PFSK-1 (cell line): ENCODE data around the gene VPS41.

Experiments
- FOXP2 ChIP-seq: optimal IDR thresholded peaks from 2 replicates; pipeline ENCODE3; 2011; ENCODE audit warnings: borderline replicate concordance, control low read depth, inconsistent platforms; ENCODE audit not compliant: insufficient read depth; ENCODE audit errors: extremely low read length, extremely low read depth
- POLR2AphosphoS5 ChIP-seq: IDR thresholded peaks from 2 replicates; pipeline ENCODE4 v1.6.1; 2012; ENCODE audit warnings: low read depth, mild to moderate bottlenecking, control low read depth, low read length, moderate library complexity
- TAF1 ChIP-seq: IDR thresholded peaks from 2 replicates; pipeline ENCODE4 v1.6.1; 2012; ENCODE audit warnings: low read length, control low read depth, borderline replicate concordance; ENCODE audit not compliant: insufficient read depth
- TF ChIP-seq, protein P1 (sequence below), 2 experiments: IDR thresholded peaks; 2 replicates each; pipeline versions ENCODE4 v1.6.1 to v1.8.0; 2011 to 2012; ENCODE audit warnings: low read depth in 2 of 2, low read length in 2 of 2, control low read depth in 1 of 2, inconsistent platforms in 1 of 2, mild to moderate bottlenecking in 1 of 2, moderate library complexity in 1 of 2; ENCODE audit not compliant: insufficient read depth in 1 of 2

DNA sequence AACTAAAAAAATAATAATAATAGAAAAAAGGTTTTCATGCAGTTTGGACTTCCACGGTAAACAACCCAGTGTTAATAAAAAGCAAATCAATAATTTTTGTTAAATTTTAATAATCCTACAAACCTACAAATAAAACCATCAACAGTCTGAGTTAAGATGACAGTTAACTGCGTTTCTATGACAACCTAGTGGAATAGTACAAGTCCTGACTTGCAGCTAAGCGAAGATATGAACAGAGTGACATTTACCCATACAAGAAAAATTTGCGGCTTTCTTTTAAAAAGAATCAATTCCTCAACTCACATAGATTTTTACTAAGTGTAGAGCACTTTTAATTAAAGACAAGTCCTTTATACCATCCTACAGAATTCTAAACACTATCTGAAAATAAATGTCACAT, 35.6 kb downstream of the VPS41 start:
- no peak for TF ChIP-seq POLR2AphosphoS5
- TF ChIP-seq TAF1: no peak
- TF ChIP-seq FOXP2: no peak
- TF ChIP-seq, protein P1, sequence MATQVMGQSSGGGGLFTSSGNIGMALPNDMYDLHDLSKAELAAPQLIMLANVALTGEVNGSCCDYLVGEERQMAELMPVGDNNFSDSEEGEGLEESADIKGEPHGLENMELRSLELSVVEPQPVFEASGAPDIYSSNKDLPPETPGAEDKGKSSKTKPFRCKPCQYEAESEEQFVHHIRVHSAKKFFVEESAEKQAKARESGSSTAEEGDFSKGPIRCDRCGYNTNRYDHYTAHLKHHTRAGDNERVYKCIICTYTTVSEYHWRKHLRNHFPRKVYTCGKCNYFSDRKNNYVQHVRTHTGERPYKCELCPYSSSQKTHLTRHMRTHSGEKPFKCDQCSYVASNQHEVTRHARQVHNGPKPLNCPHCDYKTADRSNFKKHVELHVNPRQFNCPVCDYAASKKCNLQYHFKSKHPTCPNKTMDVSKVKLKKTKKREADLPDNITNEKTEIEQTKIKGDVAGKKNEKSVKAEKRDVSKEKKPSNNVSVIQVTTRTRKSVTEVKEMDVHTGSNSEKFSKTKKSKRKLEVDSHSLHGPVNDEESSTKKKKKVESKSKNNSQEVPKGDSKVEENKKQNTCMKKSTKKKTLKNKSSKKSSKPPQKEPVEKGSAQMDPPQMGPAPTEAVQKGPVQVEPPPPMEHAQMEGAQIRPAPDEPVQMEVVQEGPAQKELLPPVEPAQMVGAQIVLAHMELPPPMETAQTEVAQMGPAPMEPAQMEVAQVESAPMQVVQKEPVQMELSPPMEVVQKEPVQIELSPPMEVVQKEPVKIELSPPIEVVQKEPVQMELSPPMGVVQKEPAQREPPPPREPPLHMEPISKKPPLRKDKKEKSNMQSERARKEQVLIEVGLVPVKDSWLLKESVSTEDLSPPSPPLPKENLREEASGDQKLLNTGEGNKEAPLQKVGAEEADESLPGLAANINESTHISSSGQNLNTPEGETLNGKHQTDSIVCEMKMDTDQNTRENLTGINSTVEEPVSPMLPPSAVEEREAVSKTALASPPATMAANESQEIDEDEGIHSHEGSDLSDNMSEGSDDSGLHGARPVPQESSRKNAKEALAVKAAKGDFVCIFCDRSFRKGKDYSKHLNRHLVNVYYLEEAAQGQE (IDR thresholded peaks at IDR 0.05; ENCODE audit: insufficient read depth in 1 of 2, low read depth in 2 of 2, low read length in 2 of 2): no peak
